GM12873 (cell line): ENCODE results near the gene ZCCHC7.

ENCODE experiments used
- CTCF ChIP-seq: IDR thresholded peaks from 2 replicates; pipeline ENCODE4 v1.5.1; 2012; ENCODE audit warnings: low read depth, mild to moderate bottlenecking, moderate library complexity, low read length, control low read depth; ENCODE audit not compliant: insufficient read depth; ENCODE audit errors: missing control alignments

ZCCHC7 gene

GRCh38 chr9:37117956-37118355, 2.4 kb upstream of the ZCCHC7 start:
- TF ChIP-seq CTCF = no peak

GRCh38 chr9:37119360-37119759, 1.0 kb upstream of the ZCCHC7 start:
- TF ChIP-seq CTCF = no peak

- TF ChIP-seq CTCF = no peak
Observed at GRCh38 chr9:37121881-37122280, 1.5 kb downstream of the ZCCHC7 start.

GRCh38 chr9:37126214-37126788, 5.9 kb downstream of the ZCCHC7 start:
- TF ChIP-seq CTCF = no peak

GRCh38 chr9:37127018-37127417, 6.6 kb downstream of the ZCCHC7 start:
- TF ChIP-seq CTCF = no peak

- no peak for TF ChIP-seq CTCF
Observed at GRCh38 chr9:37128051-37128450, 7.7 kb downstream of the ZCCHC7 start.

- no peak for TF ChIP-seq CTCF
Observed at GRCh38 chr9:37134166-37134565, 13.8 kb downstream of the ZCCHC7 start.
